T-cell (primary cell): Measurements from ENCODE around the gene CALR3. TPM values are rescaled to one million over a fixed set of nuclear protein-coding genes. Genes with fewer than 3 reads are reported as not detected.
A peak's percentile ranks its signal among the peaks of the same experiment; 100 is the strongest.

ENCODE experiments used
- ATAC-seq, 4 experiments: fragments of 200-7000 bp in 3 of 4; fragments of 150-1000 bp in 1 of 4; cut with Tn5 transposase; replicated peaks in 1 of 4; 1 replicate in 3 of 4; 2 replicates in 1 of 4; pipeline ENCODE4 v1.10.0; 2021; ENCODE audit warnings: moderate library complexity in 3 of 4, mild to moderate bottlenecking in 2 of 4, moderate number of reproducible peaks in 1 of 4
- CTCF ChIA-PET, 2 donors: fragments of 300-600 bp; sonication (Branson Sonifier 250); formaldehyde crosslinking; loops; one replicate each; lab custom pipeline; 2022; ENCODE audit warnings: antibody characterized with exemption in 2 of 2; lab: Charles Lee
- POLR2A ChIA-PET, 2 donors: fragments of 300-600 bp; sonication (Branson Sonifier 250); formaldehyde crosslinking; loops; one replicate each; lab custom pipeline; 2022; ENCODE audit warnings: antibody characterized with exemption in 2 of 2; lab: Charles Lee
- DNase-seq, 35 experiments: peaks; one replicate each; pipeline versions ENCODE4 v3.0.0 to v3.0.0-alpha.2; 2013 to 2023
- H3K27ac ChIP-seq: one replicate; pipeline ENCODE4 v1.5.1; 2013; ENCODE audit warnings: low read length
- H3K27me3 ChIP-seq, 2 experiments: replicated peaks in 1 of 2; 1 replicate in 1 of 2; 2 replicates in 1 of 2; pipeline versions ENCODE4 v1.6.1 to v1.7.0; 2013; ENCODE audit warnings: low read length in 1 of 2, mixed read lengths in 1 of 2; ENCODE audit not compliant: control insufficient read depth in 2 of 2, insufficient read depth in 2 of 2; ENCODE audit errors: extremely low read depth in 1 of 2
- H3K36me3 ChIP-seq, 2 donors: 1 replicate in 1 of 2; 2 replicates in 1 of 2; pipeline versions ENCODE4 v1.6.1 to v1.7.0; 2013; ENCODE audit warnings: low read length in 1 of 2; ENCODE audit not compliant: control insufficient read depth in 2 of 2, insufficient read depth in 1 of 2; ENCODE audit errors: extremely low read depth in 1 of 2
- H3K4me1 ChIP-seq, 2 experiments: 1 replicate in 1 of 2; 2 replicates in 1 of 2; pipeline versions ENCODE4 v1.6.1 to v1.7.0; 2013; ENCODE audit warnings: low read length in 2 of 2, mixed read lengths in 1 of 2; ENCODE audit not compliant: insufficient read depth in 2 of 2, control insufficient read depth in 1 of 2; ENCODE audit errors: extremely low read depth in 1 of 2
- H3K4me3 ChIP-seq, 2 donors: 1 replicate in 1 of 2; 2 replicates in 1 of 2; pipeline versions ENCODE4 v1.5.1 to v1.7.0; 2013; ENCODE audit warnings: mild to moderate bottlenecking in 2 of 2, low read length in 1 of 2, moderate library complexity in 1 of 2; ENCODE audit not compliant: control insufficient read depth in 1 of 2; ENCODE audit errors: extremely low read depth in 1 of 2
- H3K9me3 ChIP-seq: 2 replicates; pipeline ENCODE4 v1.7.0; 2013
- H3K27ac Mint-ChIP-seq, 2 donors: one replicate each; pipeline ENCODE4 v1.8.0; 2020 to 2021; ENCODE audit warnings: mild to moderate bottlenecking in 2 of 2, mixed read lengths in 2 of 2
- H3K27me3 Mint-ChIP-seq, 2 donors: one replicate each; pipeline ENCODE4 v1.8.0; 2021 to 2022; ENCODE audit warnings: mixed read lengths in 2 of 2
- H3K36me3 Mint-ChIP-seq: one replicate; pipeline ENCODE4 v1.8.0; 2021; ENCODE audit warnings: mixed read lengths
- H3K4me1 Mint-ChIP-seq, 3 donors: one replicate each; pipeline ENCODE4 v1.8.0; 2020 to 2022; ENCODE audit warnings: mixed read lengths in 3 of 3, mild to moderate bottlenecking in 1 of 3
- H3K4me3 Mint-ChIP-seq, 3 donors: one replicate each; pipeline ENCODE4 v1.8.0; 2020 to 2022; ENCODE audit warnings: mild to moderate bottlenecking in 3 of 3, mixed read lengths in 3 of 3, moderate library complexity in 3 of 3
- H3K9me3 Mint-ChIP-seq, 3 donors: one replicate each; pipeline ENCODE4 v1.8.0; 2020 to 2022; ENCODE audit warnings: mixed read lengths in 3 of 3
- WGBS: methylation state at CpG from one replicate; pipeline ENCODE4 v1.1.5; 2013; ENCODE audit warnings: missing lambda C conversion rate; ENCODE audit not compliant: insufficient coverage; 5-methylcytosine and 5-hydroxymethylcytosine counted together
- total RNA-seq, 35 experiments: library from RNA in 6 of 35; stranded (reverse) in 6 of 35; fragments of 120-200 nt in 1 of 35; gene quantifications; one replicate each; pipeline versions ENCODE4 v1.2.1 to v1.2.4 and lab custom pipeline; 2013 to 2026

Gene CALR3
- total RNA-seq, 5 donors from 2014 or later (not counting 1 experiment from before 2014, with no cell fraction given) = not detected

GRCh38 chr19:16520074-16520973 is 24.4 kb upstream of the CALR3 start:
- H3K27ac ChIP-seq = no peak overlapping the region
- Mint-ChIP-seq H3K9me3 (no peaks in the 10 kb centered on the region), H3K27me3 (no peaks in the 10 kb centered on the region), H3K36me3 (peaks cover 46% of the 10 kb centered on the region), H3K4me1 (peaks cover 0 to 5% (median 4%) of the 10 kb centered on the region in 3 donors), H3K4me3 (no peak overlapping the region), H3K27ac (no peak overlapping the region)
- no peak for ATAC-seq
- ChIA-PET POLR2A (no interaction called here), CTCF (no interaction called here)
- 97% methylated on average over 38 of the region's 45 CpGs for WGBS
- DNase-seq = no peak
- no peaks in the 10 kb centered on the region for H3K27me3 ChIP-seq
- H3K4me3 ChIP-seq = no peak overlapping the region
- H3K36me3 ChIP-seq = peaks cover 23 to 72% of the 10 kb centered on the region in 2 donors
- peaks cover 0 to 12% of the 10 kb centered on the region in 2 experiments for H3K4me1 ChIP-seq
- H3K9me3 ChIP-seq = no peaks in the 10 kb centered on the region

GRCh38 chr19:16519230-16519687 is 23.3 kb upstream of the CALR3 start:
- H3K9me3 ChIP-seq = no peaks in the 10 kb centered on the region
- no peak overlapping the region for H3K27ac Mint-ChIP-seq
- ChIA-PET POLR2A (no interaction called here), CTCF (no interaction called here)
- DNase-seq (no peak), ATAC-seq (no peak)
- no peaks in the 10 kb centered on the region for H3K27me3 Mint-ChIP-seq
- peaks cover 0 to 12% of the 10 kb centered on the region in 2 experiments for H3K4me1 ChIP-seq
- no peak overlapping the region for H3K27ac ChIP-seq
- no peaks in the 10 kb centered on the region for H3K9me3 Mint-ChIP-seq
- no peak overlapping the region for H3K4me3 Mint-ChIP-seq
- no peaks in the 10 kb centered on the region for H3K27me3 ChIP-seq
- H3K36me3 ChIP-seq = peaks cover 23 to 63% of the 10 kb centered on the region in 2 donors
- 97% methylated on average over 12 of the region's 24 CpGs for WGBS
- H3K36me3 Mint-ChIP-seq = peaks cover 46% of the 10 kb centered on the region
- H3K4me3 ChIP-seq = no peak overlapping the region
- peaks cover 0 to 5% (median 4%) of the 10 kb centered on the region in 3 donors for H3K4me1 Mint-ChIP-seq

- no peaks in the 10 kb centered on the region for H3K27me3 ChIP-seq
- POLR2A ChIA-PET = no interaction called here
- no peak overlapping the region for H3K4me3 ChIP-seq
- no peaks in the 10 kb centered on the region for H3K9me3 ChIP-seq
- DNase-seq (no peak), ATAC-seq (peak in 1 of 4 experiments; percentile 10)
- H3K27ac ChIP-seq = no peak overlapping the region
- H3K4me1 ChIP-seq = peaks cover 0 to 12% of the 10 kb centered on the region in 2 experiments
- peaks cover 40% of the 10 kb centered on the region for H3K36me3 Mint-ChIP-seq
- no peaks in the 10 kb centered on the region for H3K9me3 Mint-ChIP-seq
- 98% methylated on average over 27 of the region's 33 CpGs for WGBS
- H3K4me1 Mint-ChIP-seq = peaks cover 0 to 5% (median 4%) of the 10 kb centered on the region in 3 donors
- no peak overlapping the region for H3K4me3 Mint-ChIP-seq
- H3K36me3 ChIP-seq = peaks cover 23 to 57% of the 10 kb centered on the region in 2 donors
- H3K27me3 Mint-ChIP-seq = no peaks in the 10 kb centered on the region
- CTCF ChIA-PET = no interaction called here
- H3K27ac Mint-ChIP-seq = no peak overlapping the region
Observed at GRCh38 chr19:16518483-16519229, 22.7 kb upstream of the CALR3 start.

DNA sequence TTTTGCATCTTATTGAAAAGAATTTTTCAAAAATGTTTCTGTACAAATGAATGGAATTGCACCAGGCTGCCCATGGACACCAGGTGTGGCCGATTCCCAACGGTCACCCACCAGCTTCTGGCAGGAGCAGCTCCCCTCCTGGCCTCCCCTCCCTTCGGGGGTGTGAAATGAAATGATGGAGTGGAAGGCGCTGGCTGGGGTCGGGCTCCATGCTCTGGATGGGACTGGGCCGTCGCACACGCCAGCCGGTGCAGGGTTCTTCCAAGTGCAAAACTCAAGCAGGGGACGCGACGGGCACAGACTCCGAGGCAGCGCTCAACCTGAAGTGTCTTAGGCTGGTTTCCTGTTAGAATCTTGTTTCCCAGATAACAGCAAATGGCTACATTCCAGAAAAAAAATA is 22.1 kb upstream of the CALR3 start:
- POLR2A ChIA-PET = no interaction called here
- WGBS = 91% methylated on average over 11 of the region's 14 CpGs
- Histone ChIP-seq H3K36me3 (peaks cover 21 to 51% of the 10 kb centered on the region in 2 donors), H3K4me1 (peaks cover 0 to 12% of the 10 kb centered on the region in 2 experiments), H3K27ac (no peak overlapping the region), H3K27me3 (no peaks in the 10 kb centered on the region), H3K4me3 (no peak overlapping the region), H3K9me3 (no peaks in the 10 kb centered on the region)
- Mint-ChIP-seq H3K9me3 (no peaks in the 10 kb centered on the region), H3K36me3 (peaks cover 38% of the 10 kb centered on the region), H3K27ac (no peak overlapping the region), H3K4me1 (peaks cover 0 to 5% (median 4%) of the 10 kb centered on the region in 3 donors), H3K4me3 (no peak overlapping the region), H3K27me3 (no peaks in the 10 kb centered on the region)
- ATAC-seq = no peak
- CTCF ChIA-PET = no interaction called here
- DNase-seq = no peak

GRCh38 chr19:16516923-16517610 is 21.1 kb upstream of the CALR3 start:
- Mint-ChIP-seq H3K4me1 (peaks cover 0 to 5% (median 4%) of the 10 kb centered on the region in 3 donors), H3K36me3 (peaks cover 35% of the 10 kb centered on the region), H3K27me3 (no peaks in the 10 kb centered on the region), H3K4me3 (no peak overlapping the region), H3K27ac (peak overlapping the region in 1 of 2 donors; percentile 44), H3K9me3 (no peaks in the 10 kb centered on the region)
- Histone ChIP-seq H3K36me3 (peaks cover 19 to 44% of the 10 kb centered on the region in 2 donors), H3K9me3 (no peaks in the 10 kb centered on the region), H3K27ac (no peak overlapping the region), H3K4me3 (no peak overlapping the region), H3K27me3 (no peaks in the 10 kb centered on the region), H3K4me1 (peaks cover 0 to 12% of the 10 kb centered on the region in 2 experiments)
- 23% methylated on average over 4 of the region's 14 CpGs for WGBS
- ChIA-PET CTCF (interaction anchor here in 1 of 2 donors (0.7 kb wide), 1 partner anchor 10 kb away, joined by 3 read pairs; no protein-coding TSS in a partner anchor), POLR2A (no interaction called here)
- ATAC-seq = peak in 3 of 4 experiments; percentile 14 to 28 (median 23)
- DNase-seq = no peak

GRCh38 chr19:16516381-16516780 is 20.4 kb upstream of the CALR3 start:
- Histone ChIP-seq H3K27ac (no peak overlapping the region), H3K27me3 (no peaks in the 10 kb centered on the region), H3K36me3 (peaks cover 19 to 39% of the 10 kb centered on the region in 2 donors), H3K4me1 (peaks cover 0 to 12% of the 10 kb centered on the region in 2 experiments), H3K4me3 (no peak overlapping the region), H3K9me3 (no peaks in the 10 kb centered on the region)
- H3K27me3 Mint-ChIP-seq = no peaks in the 10 kb centered on the region
- peaks cover 0 to 5% (median 4%) of the 10 kb centered on the region in 3 donors for H3K4me1 Mint-ChIP-seq
- 91% methylated on average over 9 of the region's 15 CpGs for WGBS
- no peak overlapping the region for H3K4me3 Mint-ChIP-seq
- DNase-seq (no peak), ATAC-seq (no peak)
- CTCF ChIA-PET = interaction anchor here in 1 of 2 donors (0.7 kb wide), 1 partner anchor 10 kb away, joined by 3 read pairs; no protein-coding TSS in a partner anchor
- H3K27ac Mint-ChIP-seq = no peak overlapping the region
- POLR2A ChIA-PET = no interaction called here
- peaks cover 37% of the 10 kb centered on the region for H3K36me3 Mint-ChIP-seq
- H3K9me3 Mint-ChIP-seq = no peaks in the 10 kb centered on the region
